Endodermal cell (in vitro differentiated cells): ENCODE measurements around the gene FAM120B. TPM values are rescaled to one million over a fixed set of nuclear protein-coding genes. Genes with fewer than 3 reads are reported as not detected.

Source experiments
- DNase-seq: peaks from one replicate; pipeline ENCODE4 v3.0.0-alpha.2; 2017
- H3K27ac ChIP-seq: 2 replicates; pipeline ENCODE4 v1.5.1; 2013; ENCODE audit warnings: mild to moderate bottlenecking, low read depth, low read length, moderate library complexity
- H3K27me3 ChIP-seq: 2 replicates; pipeline ENCODE4 v1.6.1; 2013; ENCODE audit warnings: mild to moderate bottlenecking, low read length, moderate library complexity; ENCODE audit not compliant: insufficient read depth, control insufficient read depth, poor library complexity, severe bottlenecking
- H3K36me3 ChIP-seq: 2 replicates; pipeline ENCODE4 v1.7.0; 2013; ENCODE audit warnings: mild to moderate bottlenecking, low read length, moderate library complexity; ENCODE audit not compliant: control insufficient read depth, insufficient read depth
- H3K4me1 ChIP-seq: one replicate; pipeline ENCODE4 v1.7.0; 2013; ENCODE audit warnings: low read length; ENCODE audit not compliant: control insufficient read depth, insufficient read depth
- H3K4me3 ChIP-seq: 2 replicates; pipeline ENCODE4 v1.5.1; 2013; ENCODE audit warnings: mild to moderate bottlenecking, low read length, moderate library complexity
- H3K9ac ChIP-seq: 2 replicates; pipeline ENCODE4 v1.6.1; 2013; ENCODE audit warnings: mild to moderate bottlenecking, low read length, moderate library complexity; ENCODE audit not compliant: poor library complexity, severe bottlenecking; ENCODE audit errors: extremely low read depth
- H3K9me3 ChIP-seq: 2 replicates; pipeline ENCODE4 v1.6.1; 2013; ENCODE audit warnings: mild to moderate bottlenecking, low read length, moderate library complexity; ENCODE audit not compliant: control insufficient read depth
- H3K27ac Mint-ChIP-seq: 2 replicates; pipeline ENCODE4 v1.8.0; 2020; ENCODE audit warnings: mixed read lengths
- H3K27me3 Mint-ChIP-seq: 2 replicates; pipeline ENCODE4 v1.8.0; 2021; ENCODE audit warnings: mild to moderate bottlenecking, mixed read lengths; ENCODE audit not compliant: insufficient read depth
- H3K36me3 Mint-ChIP-seq: 2 replicates; pipeline ENCODE4 v1.8.0; 2020; ENCODE audit warnings: low read depth, mixed read lengths
- H3K4me1 Mint-ChIP-seq: 2 replicates; pipeline ENCODE4 v1.8.0; 2020; ENCODE audit warnings: mixed read lengths
- H3K4me3 Mint-ChIP-seq: 2 replicates; pipeline ENCODE4 v1.8.0; 2020; ENCODE audit warnings: mild to moderate bottlenecking, moderate library complexity, mixed read lengths
- H3K9me3 Mint-ChIP-seq: 2 replicates; pipeline ENCODE4 v1.8.0; 2020; ENCODE audit warnings: mild to moderate bottlenecking, mixed read lengths
- CTCF ChIP-seq: fragments of 200-600 bp; sonication (generic); conservative IDR thresholded peaks from 2 replicates; pipeline ENCODE4 v1.5.0; 2021; ENCODE audit warnings: antibody characterized with exemption, mild to moderate bottlenecking
- WGBS, 2 experiments: methylation state at CpG; one replicate each; pipeline versions ENCODE4 v1.1.5 to v1.1.7; 2013; ENCODE audit warnings: missing lambda C conversion rate in 2 of 2, mixed read lengths in 1 of 2; ENCODE audit not compliant: insufficient coverage in 1 of 2, insufficient read length in 1 of 2; 5-methylcytosine and 5-hydroxymethylcytosine counted together
- total RNA-seq, 2 donors: library from RNA; stranded (reverse); fragmentation: NEBNext Ultra II Directional in 1 of 2; extraction: Animal tissue kit (Norgen Biotek cat#: 25700) in 1 of 2; gene quantifications; 2 replicates in 1 of 2; 3 replicates in 1 of 2; pipeline ENCODE4 v1.2.1, GENCODE V29; 2021

The FAM120B gene
- total RNA-seq, 2 donors from 2014 or later = 25.7 to 27.5 TPM

DNA sequence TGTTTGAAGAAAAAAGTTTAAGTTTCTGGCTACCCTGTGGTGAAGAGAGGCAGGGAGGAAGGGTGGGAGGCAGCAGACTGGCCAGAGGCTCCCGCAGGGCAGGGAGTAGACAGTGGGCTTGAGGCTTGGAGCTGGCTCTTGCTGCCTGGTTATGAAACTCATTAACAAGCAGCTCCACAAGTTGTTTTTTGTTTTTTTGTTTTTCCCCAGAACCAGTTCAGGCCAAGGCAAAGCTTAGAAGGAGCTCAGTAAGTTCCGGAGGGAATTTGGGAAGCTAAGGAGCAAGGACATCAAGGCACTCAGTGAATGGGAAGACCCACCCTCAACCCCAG lies 19.7 kb upstream of the FAM120B start:
- H3K9me3 Mint-ChIP-seq = no peaks in the 10 kb centered on the region
- H3K4me1 Mint-ChIP-seq = peaks cover 22% of the 10 kb centered on the region
- TF ChIP-seq CTCF = no peak
- H3K27me3 Mint-ChIP-seq = peaks cover 59% of the 10 kb centered on the region
- peak overlapping the region; percentile 12 for H3K27ac ChIP-seq
- H3K36me3 ChIP-seq = no peaks in the 10 kb centered on the region
- H3K4me3 Mint-ChIP-seq = peak overlapping the region; percentile 0
- 19 to 46% methylated on average over 2 of the region's 2 CpGs for WGBS, 2 experiments
- no peaks in the 10 kb centered on the region for H3K9me3 ChIP-seq
- DNase-seq = no peak
- H3K27ac Mint-ChIP-seq = peak overlapping the region; percentile 39
- peaks cover 71% of the 10 kb centered on the region for H3K27me3 ChIP-seq
- no peak overlapping the region for H3K4me3 ChIP-seq
- peaks cover 10% of the 10 kb centered on the region for H3K36me3 Mint-ChIP-seq
- peaks cover 16% of the 10 kb centered on the region for H3K4me1 ChIP-seq
- H3K9ac ChIP-seq = no peak overlapping the region

GRCh38 chr6:170287371-170287876 lies 19.1 kb upstream of the FAM120B start:
- peak; percentile 51 for DNase-seq
- Histone ChIP-seq H3K9ac (no peak overlapping the region), H3K4me1 (peaks cover 16% of the 10 kb centered on the region), H3K27me3 (peaks cover 77% of the 10 kb centered on the region), H3K36me3 (no peaks in the 10 kb centered on the region), H3K4me3 (no peak overlapping the region), H3K27ac (no peak overlapping the region), H3K9me3 (no peaks in the 10 kb centered on the region)
- Mint-ChIP-seq H3K36me3 (peaks cover 10% of the 10 kb centered on the region), H3K27ac (no peak overlapping the region), H3K9me3 (no peaks in the 10 kb centered on the region), H3K4me3 (no peak overlapping the region), H3K27me3 (peaks cover 64% of the 10 kb centered on the region), H3K4me1 (peaks cover 26% of the 10 kb centered on the region)
- no peak for TF ChIP-seq CTCF
- whole genome bisulfite sequencing, 2 experiments = 76 to 85% methylated on average over 11 to 12 of the region's 12 CpGs

GRCh38 chr6:170288091-170288631 lies 18.4 kb upstream of the FAM120B start:
- H3K36me3 Mint-ChIP-seq = peaks cover 6% of the 10 kb centered on the region

More at GRCh38 chr6:170288091-170288631, 18.4 kb upstream of the FAM120B start:
- H3K4me3 ChIP-seq = no peak overlapping the region
- peaks cover 16% of the 10 kb centered on the region for H3K4me1 ChIP-seq
- no peak overlapping the region for H3K27ac Mint-ChIP-seq
- peaks cover 69% of the 10 kb centered on the region for H3K27me3 Mint-ChIP-seq
- H3K9ac ChIP-seq = no peak overlapping the region
- no peak for TF ChIP-seq CTCF
- H3K36me3 ChIP-seq = no peaks in the 10 kb centered on the region
- DNase-seq = peak; percentile 59
- peak overlapping the region; percentile 69 for H3K4me3 Mint-ChIP-seq
- peaks cover 84% of the 10 kb centered on the region for H3K27me3 ChIP-seq
- H3K27ac ChIP-seq = no peak overlapping the region
- 37 to 52% methylated on average over 16 to 33 of the region's 33 CpGs for WGBS, 2 experiments
- no peaks in the 10 kb centered on the region for H3K9me3 ChIP-seq
- H3K4me1 Mint-ChIP-seq = peaks cover 32% of the 10 kb centered on the region
- H3K9me3 Mint-ChIP-seq = no peaks in the 10 kb centered on the region
